ENCODE data around the gene AACS.
A peak's percentile ranks its signal among the peaks of the same experiment; 100 is the strongest.
"Not testable (repeated sequence)": the region's sequence is repeated elsewhere in the genome, so short reads cannot be mapped to it uniquely, and the experiment has no call there.

AACS gene

GRCh38 chr12:125065021-125065918, at the start of gene AACS:
Gene AACS (plus strand): TSS chr12:125065435. CDS start chr12:125065585, 150 bp downstream.
- DNase-seq (ENCODE audit: low read depth in 2 of 2) = peak; percentile 45 to 65

- no peak for DNase-seq (ENCODE audit: low read depth in 2 of 2)
These were observed 49.4 kb upstream of the AACS start for GRCh38 chr12:125015680-125016310.

- no peak for DNase-seq (ENCODE audit: low read depth in 2 of 2)
These were observed 47.4 kb upstream of the AACS start for GRCh38 chr12:125017801-125018200.

GRCh38 chr12:125018356-125018755, 46.9 kb upstream of the AACS start:
- no peak for DNase-seq (ENCODE audit: low read depth in 2 of 2)

GRCh38 chr12:125021096-125021495, 44.1 kb upstream of the AACS start:
- no peak for DNase-seq (ENCODE audit: low read depth in 2 of 2)

- DNase-seq (ENCODE audit: low read depth in 2 of 2) = no peak
These were observed 43.5 kb upstream of the AACS start for GRCh38 chr12:125021771-125022170.

GRCh38 chr12:125023065-125023464, 42.2 kb upstream of the AACS start:
- DNase-seq (ENCODE audit: low read depth in 2 of 2) = no peak

GRCh38 chr12:125024949-125025563, 40.2 kb upstream of the AACS start:
- DNase-seq (ENCODE audit: low read depth in 2 of 2) = no peak

- DNase-seq (ENCODE audit: low read depth in 2 of 2) = no peak
These were observed 39.5 kb upstream of the AACS start for GRCh38 chr12:125025606-125026235.

GRCh38 chr12:125028106-125028505, 37.1 kb upstream of the AACS start:
- no peak for DNase-seq (ENCODE audit: low read depth in 2 of 2)

- DNase-seq (ENCODE audit: low read depth in 2 of 2) = no peak
These were observed 35.4 kb upstream of the AACS start for GRCh38 chr12:125029761-125030358.

- not testable (repeated sequence) for DNase-seq (ENCODE audit: low read depth in 2 of 2)
These were observed 33.8 kb upstream of the AACS start for GRCh38 chr12:125031471-125031870.

- no peak for DNase-seq (ENCODE audit: low read depth in 2 of 2)
These were observed 32.6 kb upstream of the AACS start for GRCh38 chr12:125032466-125033152.

GRCh38 chr12:125033288-125033687, 31.9 kb upstream of the AACS start:
- DNase-seq (ENCODE audit: low read depth in 2 of 2) = no peak

GRCh38 chr12:125038976-125039625, 26.1 kb upstream of the AACS start:
- no peak for DNase-seq (ENCODE audit: low read depth in 2 of 2)

GRCh38 chr12:125049093-125049458, 16.2 kb upstream of the AACS start:
- DNase-seq (ENCODE audit: low read depth in 2 of 2) = no peak

- no peak for DNase-seq (ENCODE audit: low read depth in 2 of 2)
These were observed 14.8 kb upstream of the AACS start for GRCh38 chr12:125050446-125050845.

GRCh38 chr12:125050868-125051267, 14.4 kb upstream of the AACS start:
- no peak for DNase-seq (ENCODE audit: low read depth in 2 of 2)

- DNase-seq (ENCODE audit: low read depth in 2 of 2) = no peak
These were observed 11.4 kb upstream of the AACS start for GRCh38 chr12:125053821-125054220.

GRCh38 chr12:125055591-125055990, 9.6 kb upstream of the AACS start:
- no peak for DNase-seq (ENCODE audit: low read depth in 2 of 2)

GRCh38 chr12:125056306-125056705, 8.9 kb upstream of the AACS start:
- DNase-seq (ENCODE audit: low read depth in 2 of 2) = no peak
